Inflammatory macrophage treated with lipopolysaccharide for 1 hour (primary cell): Measurements from ENCODE around the gene ACADL.

ENCODE experiments used
- DNase-seq, 2 donors: peaks; one replicate each; pipeline ENCODE4 v3.0.0-alpha.2; 2020 to 2022

The ACADL gene

GRCh38 chr2:210224941-210225672 is at the start of gene ACADL:
Gene ACADL (minus strand): TSS chr2:210225447. CDS start chr2:210225263, 184 bp downstream.
- no peak for DNase-seq

- no peak for DNase-seq
These were observed 46.1 kb upstream of the ACADL start for GRCh38 chr2:210271300-210271699.

- DNase-seq, result no peak
These were observed 43.9 kb upstream of the ACADL start for GRCh38 chr2:210269148-210269547.

GRCh38 chr2:210268281-210268680 is 43.0 kb upstream of the ACADL start:
- DNase-seq, result no peak

- no peak for DNase-seq
These were observed 42.5 kb upstream of the ACADL start for GRCh38 chr2:210267698-210268097.

GRCh38 chr2:210264282-210264681 is 39.0 kb upstream of the ACADL start:
- no peak for DNase-seq

GRCh38 chr2:210263841-210264240 is 38.6 kb upstream of the ACADL start:
- no peak for DNase-seq

GRCh38 chr2:210262036-210262435 is 36.8 kb upstream of the ACADL start:
- no peak for DNase-seq

- DNase-seq, result no peak
These were observed 34.4 kb upstream of the ACADL start for GRCh38 chr2:210259687-210260086.

GRCh38 chr2:210252699-210253606 is 27.7 kb upstream of the ACADL start:
- no peak for DNase-seq

- DNase-seq, result no peak
These were observed 25.4 kb upstream of the ACADL start for GRCh38 chr2:210250622-210251021.

GRCh38 chr2:210233487-210233886 is 8.2 kb upstream of the ACADL start:
- no peak for DNase-seq

- DNase-seq, result no peak
These were observed 5.7 kb upstream of the ACADL start for GRCh38 chr2:210230984-210231383.

GRCh38 chr2:210230518-210230917 is 5.3 kb upstream of the ACADL start:
- DNase-seq, result no peak

GRCh38 chr2:210228586-210228985 is 3.3 kb upstream of the ACADL start:
- no peak for DNase-seq

GRCh38 chr2:210227290-210228088 is 2.2 kb upstream of the ACADL start:
- peak; percentile 10 to 13 for DNase-seq

- no peak for DNase-seq
These were observed 976 bp upstream of the ACADL start for GRCh38 chr2:210226223-210226622.

GRCh38 chr2:210224591-210224940 is 681 bp downstream of the ACADL start:
- no peak for DNase-seq

GRCh38 chr2:210215120-210215519 is 10.1 kb downstream of the ACADL start:
- no peak for DNase-seq

- no peak for DNase-seq
These were observed 15.1 kb downstream of the ACADL start for GRCh38 chr2:210210185-210210584.

- no peak for DNase-seq
These were observed 17.3 kb downstream of the ACADL start for GRCh38 chr2:210207929-210208328.

- DNase-seq, result no peak
These were observed 21.7 kb downstream of the ACADL start for GRCh38 chr2:210203558-210203957.

- DNase-seq, result no peak
These were observed 22.1 kb downstream of the ACADL start for GRCh38 chr2:210203147-210203546.
